ENCODE measurements around the gene THAP2. TPM values are rescaled to one million over a fixed set of nuclear protein-coding genes. Genes with fewer than 3 reads are reported as not detected.

THAP2 gene
- 1 to 10 TPM; 2.6 to 3.2 (median 3.0) TPM for total RNA-seq

DNA sequence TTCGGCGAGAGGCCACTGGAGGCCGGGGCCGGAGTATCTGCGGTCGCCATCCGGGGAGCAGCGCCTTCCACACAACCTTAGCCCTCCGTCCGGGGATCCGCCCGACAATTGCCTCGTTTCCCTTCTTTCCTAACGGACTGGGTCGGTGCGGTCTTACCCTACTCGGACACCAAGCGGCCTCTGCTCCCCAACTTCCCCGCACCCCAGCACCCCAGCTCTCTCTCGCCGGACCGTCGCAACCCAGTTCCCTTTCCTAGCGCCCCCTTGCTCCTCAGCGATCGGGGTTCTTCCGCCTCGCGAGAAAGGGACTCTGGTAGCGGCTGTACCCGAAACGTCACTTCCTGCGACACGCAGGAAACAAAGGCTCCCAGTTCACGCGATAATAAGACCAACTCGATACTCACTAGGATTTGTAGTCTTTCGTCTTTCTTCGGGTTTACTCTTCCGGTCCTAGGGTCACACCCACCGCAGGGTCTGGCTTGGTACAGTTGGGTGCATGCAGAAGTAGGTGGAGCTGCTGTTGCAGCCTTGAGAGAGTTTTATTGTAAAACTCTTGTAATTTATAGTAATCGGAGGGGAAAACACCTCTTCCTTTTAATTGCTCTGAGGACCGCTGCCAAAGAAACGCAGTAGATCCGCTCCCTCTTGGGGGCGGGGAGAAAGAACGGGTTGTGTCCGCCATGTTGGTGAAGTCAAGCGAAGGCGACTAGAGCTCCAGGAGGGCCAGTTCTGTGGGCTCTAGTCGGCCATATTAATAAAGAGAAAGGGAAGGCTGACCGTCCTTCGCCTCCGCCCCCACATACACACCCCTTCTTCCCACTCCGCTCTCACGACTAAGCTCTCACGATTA lies at the start of gene THAP2, which contains the start of gene ZFC3H1:
Gene THAP2, plus strand, starts transcription at position 741 of the 850 bp plus-strand sequence. CDS start 209 bp downstream, outside the sequence.
Gene ZFC3H1, minus strand, starts transcription at position 288 of the 850 bp plus-strand sequence. Its CDS starts 238 bp downstream, at position 50.
- H3K4me3 ChIP-seq (ENCODE audit: low read depth, poor library complexity, severe bottlenecking) = peak within 1 kb of the TSS; percentile 91
- intact Hi-C loops (cut with DNase I; ENCODE audit: low total_unique reads) = no loop called here
- TF ChIP-seq POLR2A (IDR thresholded peaks at IDR 0.05) = peak in 1 of 2 donors; percentile 75
- TF ChIP-seq, protein P1, sequence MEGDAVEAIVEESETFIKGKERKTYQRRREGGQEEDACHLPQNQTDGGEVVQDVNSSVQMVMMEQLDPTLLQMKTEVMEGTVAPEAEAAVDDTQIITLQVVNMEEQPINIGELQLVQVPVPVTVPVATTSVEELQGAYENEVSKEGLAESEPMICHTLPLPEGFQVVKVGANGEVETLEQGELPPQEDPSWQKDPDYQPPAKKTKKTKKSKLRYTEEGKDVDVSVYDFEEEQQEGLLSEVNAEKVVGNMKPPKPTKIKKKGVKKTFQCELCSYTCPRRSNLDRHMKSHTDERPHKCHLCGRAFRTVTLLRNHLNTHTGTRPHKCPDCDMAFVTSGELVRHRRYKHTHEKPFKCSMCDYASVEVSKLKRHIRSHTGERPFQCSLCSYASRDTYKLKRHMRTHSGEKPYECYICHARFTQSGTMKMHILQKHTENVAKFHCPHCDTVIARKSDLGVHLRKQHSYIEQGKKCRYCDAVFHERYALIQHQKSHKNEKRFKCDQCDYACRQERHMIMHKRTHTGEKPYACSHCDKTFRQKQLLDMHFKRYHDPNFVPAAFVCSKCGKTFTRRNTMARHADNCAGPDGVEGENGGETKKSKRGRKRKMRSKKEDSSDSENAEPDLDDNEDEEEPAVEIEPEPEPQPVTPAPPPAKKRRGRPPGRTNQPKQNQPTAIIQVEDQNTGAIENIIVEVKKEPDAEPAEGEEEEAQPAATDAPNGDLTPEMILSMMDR (IDR thresholded peaks at IDR 0.05) = no peak
- WGBS, 2 donors = 1% methylated on average over 57 of the region's 57 CpGs
- peak; percentile 97 to 98 for DNase-seq (ENCODE audit: low spot score in 2 of 2)

DNA sequence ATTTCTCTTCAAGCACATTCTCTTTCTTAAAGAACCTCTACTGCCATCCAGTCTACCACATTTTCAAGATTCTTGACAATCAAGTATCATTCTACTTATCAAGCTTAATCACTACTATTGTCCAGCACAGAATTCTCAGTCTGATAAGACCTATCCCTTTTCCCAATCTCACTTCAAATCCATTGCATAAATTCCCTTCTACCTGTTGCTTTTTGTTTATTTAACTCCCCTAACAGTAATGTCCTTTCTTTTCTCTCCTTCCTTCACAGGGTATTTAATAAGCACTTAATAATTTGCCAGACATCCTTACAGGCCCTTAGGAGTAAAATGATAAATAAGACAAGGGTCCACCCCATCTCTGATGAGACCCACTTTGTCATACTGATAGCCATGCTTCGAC lies 42.2 kb upstream of the THAP2 start:
- H3K4me3 ChIP-seq (ENCODE audit: low read depth, poor library complexity, severe bottlenecking) = no peak overlapping the region
- WGBS, 2 donors = 100% methylated on average over 1 of the region's 1 CpG
- TF ChIP-seq, protein P1 (IDR thresholded peaks at IDR 0.05) = no peak
- TF ChIP-seq POLR2A (IDR thresholded peaks at IDR 0.05) = no peak
- intact Hi-C loops (cut with DNase I; ENCODE audit: low total_unique reads) = no loop called here
- no peak for DNase-seq (ENCODE audit: low spot score in 2 of 2)

DNA sequence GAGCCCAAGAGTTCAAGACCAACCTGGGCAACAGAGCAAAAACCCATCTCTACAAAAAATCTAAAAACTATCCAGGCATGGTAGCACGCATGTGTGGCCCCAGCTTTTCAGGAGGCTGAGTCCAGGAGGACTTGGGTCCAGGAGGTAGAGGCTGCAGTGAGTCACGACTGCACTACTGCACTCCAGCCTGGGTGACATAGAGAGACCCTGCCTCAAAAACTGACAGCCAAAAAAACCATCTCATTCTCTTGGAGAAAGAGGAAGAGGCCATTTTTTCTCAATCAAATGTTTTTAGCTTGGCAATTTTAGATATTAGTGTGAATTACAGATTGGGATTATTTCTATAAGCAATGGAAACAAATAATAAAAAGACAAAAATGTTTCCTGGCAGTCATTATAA lies 38.6 kb upstream of the THAP2 start:
- WGBS, 2 donors = 95 to 96% methylated on average over 2 of the region's 2 CpGs
- no peak overlapping the region for H3K4me3 ChIP-seq (ENCODE audit: low read depth, poor library complexity, severe bottlenecking)
- no peak for DNase-seq (ENCODE audit: low spot score in 2 of 2)
- intact Hi-C loops (cut with DNase I; ENCODE audit: low total_unique reads) = no loop called here
- TF ChIP-seq, protein P1 (IDR thresholded peaks at IDR 0.05) = no peak
- no peak for TF ChIP-seq POLR2A (IDR thresholded peaks at IDR 0.05)

DNA sequence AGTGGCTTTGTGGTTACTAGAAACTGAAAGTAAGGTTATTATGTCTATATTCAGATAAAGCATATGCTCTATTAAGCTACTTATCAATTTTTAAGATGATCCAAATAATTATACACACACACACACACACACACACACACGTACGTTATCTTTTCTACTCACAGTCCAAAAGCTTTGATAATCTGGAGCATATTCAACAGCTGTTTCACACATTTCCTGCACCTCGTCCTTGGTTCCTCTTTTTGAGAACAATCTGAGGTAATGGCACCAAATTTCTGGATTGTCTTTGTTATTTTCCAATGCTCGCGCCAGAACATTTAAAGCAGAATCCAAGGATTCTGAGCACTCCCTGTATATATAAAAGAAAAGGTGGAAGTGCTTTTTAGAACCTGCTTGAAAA lies 38.0 kb upstream of the THAP2 start:
- TF ChIP-seq, protein P1 (IDR thresholded peaks at IDR 0.05) = no peak
- TF ChIP-seq POLR2A (IDR thresholded peaks at IDR 0.05) = no peak

DNA sequence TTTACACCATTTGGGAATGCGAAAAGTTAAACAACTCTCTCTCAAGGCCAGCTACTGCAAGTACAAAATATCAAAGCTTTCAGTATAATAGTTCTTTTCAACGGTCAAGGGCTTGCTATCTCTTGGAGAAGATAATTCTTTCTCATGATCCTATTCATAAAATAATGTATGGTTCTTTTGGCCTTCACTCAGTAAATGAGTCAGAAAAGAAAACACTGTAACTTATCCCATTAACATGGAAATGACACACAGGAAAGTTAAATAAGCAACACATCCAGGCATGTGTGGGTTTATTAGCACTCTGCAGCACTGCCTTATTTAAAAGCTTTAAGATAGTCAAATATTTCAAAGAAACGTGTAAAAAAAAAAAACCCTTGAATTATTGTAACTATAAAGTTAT lies 37.3 kb upstream of the THAP2 start:
- no peak overlapping the region for H3K4me3 ChIP-seq (ENCODE audit: low read depth, poor library complexity, severe bottlenecking)
- WGBS, 2 donors = 60 to 62% methylated on average over 3 of the region's 3 CpGs
- TF ChIP-seq, protein P1 (IDR thresholded peaks at IDR 0.05) = no peak
- no peak for TF ChIP-seq POLR2A (IDR thresholded peaks at IDR 0.05)
- intact Hi-C loops (cut with DNase I; ENCODE audit: low total_unique reads) = no loop called here
- no peak for DNase-seq (ENCODE audit: low spot score in 2 of 2)

More for the DNA sequence above, 38.0 kb upstream of the THAP2 start:
- DNase-seq (ENCODE audit: low spot score in 2 of 2) = no peak
- intact Hi-C loops (cut with DNase I; ENCODE audit: low total_unique reads) = no loop called here
- WGBS, 2 donors = 41 to 45% methylated on average over 5 of the region's 5 CpGs
- no peak overlapping the region for H3K4me3 ChIP-seq (ENCODE audit: low read depth, poor library complexity, severe bottlenecking)

All from lower leg skin (tissue), 4 donors.